DND-41 (cell line): ENCODE data around the gene PDE6A.
"Not testable (repeated sequence)": the region's sequence is repeated elsewhere in the genome, so short reads cannot be mapped to it uniquely, and the experiment has no call there.

Experiments
- ATAC-seq: fragments of 200-7000 bp; cut with Tn5 transposase; 3 replicates; pipeline ENCODE4 v1.9.1; 2021; ENCODE audit warnings: low read depth; ENCODE audit not compliant: insufficient read depth
- DNase-seq: peaks from one replicate; pipeline ENCODE4 v3.0.0-alpha.2; 2020
- H2AFZ ChIP-seq: 2 replicates; pipeline ENCODE4 v1.6.0; 2012; ENCODE audit warnings: low read depth, low read length
- H3K27ac ChIP-seq: 2 replicates; pipeline ENCODE4 v1.5.1; 2012; ENCODE audit warnings: low read length, inconsistent platforms
- H3K27me3 ChIP-seq: fragments of 200-600 bp; sonication (generic); 2 replicates; pipeline ENCODE4 v1.6.0; 2012; ENCODE audit warnings: low read length, mild to moderate bottlenecking, inconsistent platforms; ENCODE audit not compliant: insufficient read depth, poor library complexity
- H3K36me3 ChIP-seq: 2 replicates; pipeline ENCODE4 v1.5.1; 2012; ENCODE audit warnings: low read length, inconsistent platforms; ENCODE audit not compliant: insufficient read depth
- H3K4me1 ChIP-seq: 2 replicates; pipeline ENCODE4 v1.5.1; 2012; ENCODE audit warnings: mild to moderate bottlenecking, low read length; ENCODE audit not compliant: insufficient read depth
- H3K4me2 ChIP-seq: 2 replicates; pipeline ENCODE4 v1.6.0; 2012; ENCODE audit warnings: mild to moderate bottlenecking, moderate library complexity, low read length, inconsistent platforms; ENCODE audit not compliant: insufficient read depth
- H3K4me3 ChIP-seq, 2 experiments: fragments of 200-600 bp in 1 of 2; shearing (Covaris generic) in 1 of 2; 2 replicates each; pipeline ENCODE4 v1.5.1; 2012 to 2016; ENCODE audit warnings: inconsistent platforms in 2 of 2, low read length in 2 of 2, mild to moderate bottlenecking in 2 of 2, low read depth in 1 of 2, moderate library complexity in 1 of 2
- H3K79me2 ChIP-seq: 2 replicates; pipeline ENCODE4 v1.6.0; 2012; ENCODE audit warnings: low read length, inconsistent platforms; ENCODE audit not compliant: insufficient read depth
- H3K9ac ChIP-seq: 2 replicates; pipeline ENCODE4 v1.6.0; 2012; ENCODE audit warnings: low read depth, mild to moderate bottlenecking, inconsistent platforms, low read length, moderate library complexity
- H3K9me3 ChIP-seq: 2 replicates; pipeline ENCODE4 v1.5.1; 2012; ENCODE audit warnings: low read length, moderate library complexity, mild to moderate bottlenecking, inconsistent platforms; ENCODE audit not compliant: insufficient read depth, severe bottlenecking
- H4K20me1 ChIP-seq: 2 replicates; pipeline ENCODE4 v1.6.0; 2012; ENCODE audit warnings: low read length; ENCODE audit not compliant: insufficient read depth
- CTCF ChIP-seq: IDR thresholded peaks from 2 replicates; pipeline ENCODE4 v1.5.1; 2012; ENCODE audit warnings: borderline replicate concordance, low read length, moderate library complexity, mild to moderate bottlenecking; ENCODE audit not compliant: poor library complexity, severe bottlenecking; ENCODE audit errors: extremely low read depth
- EZH2 ChIP-seq: IDR thresholded peaks from 3 replicates; pipeline ENCODE4 v1.6.1; 2012; ENCODE audit warnings: borderline replicate concordance, low read depth, mild to moderate bottlenecking, moderate library complexity, low read length, inconsistent platforms; ENCODE audit not compliant: severe bottlenecking

PDE6A gene

GRCh38 chr5:149863176-149863575, 81.4 kb downstream of the PDE6A start:
- no peak overlapping the region for H2AFZ ChIP-seq
- no peak for DNase-seq
- H3K4me2 ChIP-seq, result no peak overlapping the region
- H3K9ac ChIP-seq, result no peak overlapping the region
- no peaks in the 10 kb centered on the region for H3K4me1 ChIP-seq
- H3K27ac ChIP-seq, result no peak overlapping the region
- no peak overlapping the region for H3K4me3 ChIP-seq
- no peaks in the 10 kb centered on the region for H3K36me3 ChIP-seq
- ATAC-seq, result no peak
- H3K79me2 ChIP-seq, result no peaks in the 10 kb centered on the region
- no peaks in the 10 kb centered on the region; the same call in 1 of the 2 replicates for H4K20me1 ChIP-seq
- TF ChIP-seq CTCF, result no peak
- TF ChIP-seq EZH2, result no peak
- H3K27me3 ChIP-seq, result no peaks in the 10 kb centered on the region
- no peaks in the 10 kb centered on the region for H3K9me3 ChIP-seq

- H3K4me2 ChIP-seq, result no peak overlapping the region
- no peaks in the 10 kb centered on the region for H3K4me1 ChIP-seq
- H3K79me2 ChIP-seq, result no peaks in the 10 kb centered on the region
- no peaks in the 10 kb centered on the region for H3K9me3 ChIP-seq
- H3K36me3 ChIP-seq, result 0 out of 2 replicates have a peak, but pooled peaks cover 6% of the 10 kb centered on the region
- no peak for TF ChIP-seq EZH2
- no peak for TF ChIP-seq CTCF
- H3K4me3 ChIP-seq, result no peak overlapping the region
- H3K27me3 ChIP-seq, result no peaks in the 10 kb centered on the region
- H3K9ac ChIP-seq, result no peak overlapping the region
- H2AFZ ChIP-seq, result no peak overlapping the region
- DNase-seq (no peak), ATAC-seq (no peak)
- no peaks in the 10 kb centered on the region; the same call in 1 of the 2 replicates for H4K20me1 ChIP-seq
- H3K27ac ChIP-seq, result no peak overlapping the region
Observed at GRCh38 chr5:149860801-149861322, 83.7 kb downstream of the PDE6A start.

GRCh38 chr5:149859746-149860145, 84.8 kb downstream of the PDE6A start:
- H3K27me3 ChIP-seq, result no peaks in the 10 kb centered on the region
- H3K36me3 ChIP-seq, result 0 out of 2 replicates have a peak, but pooled peaks cover 6% of the 10 kb centered on the region
- H2AFZ ChIP-seq, result no peak overlapping the region
- no peak overlapping the region for H3K27ac ChIP-seq
- H3K9me3 ChIP-seq, result no peaks in the 10 kb centered on the region
- no peaks in the 10 kb centered on the region; the same call in 1 of the 2 replicates for H4K20me1 ChIP-seq
- TF ChIP-seq CTCF (no peak), EZH2 (no peak)
- DNase-seq (no peak), ATAC-seq (no peak)
- no peak overlapping the region for H3K9ac ChIP-seq
- H3K4me1 ChIP-seq, result no peaks in the 10 kb centered on the region
- H3K4me3 ChIP-seq, result no peak overlapping the region
- no peaks in the 10 kb centered on the region for H3K79me2 ChIP-seq
- H3K4me2 ChIP-seq, result no peak overlapping the region

GRCh38 chr5:149858481-149858880, 86.1 kb downstream of the PDE6A start:
- H3K79me2 ChIP-seq, H3K4me1 ChIP-seq, H3K9me3 ChIP-seq, H3K27ac ChIP-seq, H3K9ac ChIP-seq, H3K36me3 ChIP-seq, ATAC-seq, DNase-seq, H2AFZ ChIP-seq, H3K27me3 ChIP-seq, H3K4me3 ChIP-seq, H3K4me2 ChIP-seq, H4K20me1 ChIP-seq: not testable (repeated sequence)
